GM19372 (cell line): ENCODE measurements around the gene SFMBT1.

Experiments
- ATAC-seq: cut with Tn5 transposase; IDR thresholded peaks from one replicate; pipeline ENCODE4 v1.9.1; 2021; ENCODE audit warnings: mild to moderate bottlenecking, low read depth, moderate library complexity; ENCODE audit not compliant: unreplicated experiment

The SFMBT1 gene

GRCh38 chr3:52860424-52860768, 185.5 kb downstream of the SFMBT1 start:
- ATAC-seq, result no peak

- ATAC-seq, result no peak
These were observed 186.0 kb downstream of the SFMBT1 start for GRCh38 chr3:52859686-52860423.

- no peak for ATAC-seq
These were observed 188.0 kb downstream of the SFMBT1 start for GRCh38 chr3:52857864-52858263.

- ATAC-seq, result no peak
These were observed 188.7 kb downstream of the SFMBT1 start for GRCh38 chr3:52857133-52857532.

- no peak for ATAC-seq
These were observed 189.2 kb downstream of the SFMBT1 start for GRCh38 chr3:52856666-52857065.

- no peak for ATAC-seq
These were observed 191.9 kb downstream of the SFMBT1 start for GRCh38 chr3:52854013-52854412.
